ENCODE results near the gene TDRD10.
A peak's percentile ranks its signal among the peaks of the same experiment; 100 is the strongest.

Gene TDRD10

GRCh38 chr1:154591206-154591605, 89.2 kb downstream of the TDRD10 start:
- FAIRE-seq (no peak), DNase-seq (ENCODE audit: insufficient read length) (no peak)
- TF ChIP-seq POLR2A (IDR thresholded peaks at IDR 0.05; ENCODE audit: low read depth, low read length) (peak; percentile 11; the same call in 1 of the 2 replicates), TAF1 (IDR thresholded peaks at IDR 0.05; ENCODE audit: borderline replicate concordance, low read depth, low read length) (no peak), POLR2AphosphoS5 (IDR thresholded peaks at IDR 0.05; ENCODE audit: low read depth, low read length) (no peak)

GRCh38 chr1:154593390-154593789, 91.4 kb downstream of the TDRD10 start:
- DNase-seq (ENCODE audit: insufficient read length) = no peak
- TF ChIP-seq POLR2AphosphoS5 (IDR thresholded peaks at IDR 0.05; ENCODE audit: low read depth, low read length) (no peak), TAF1 (IDR thresholded peaks at IDR 0.05; ENCODE audit: borderline replicate concordance, low read depth, low read length) (no peak), POLR2A (IDR thresholded peaks at IDR 0.05; ENCODE audit: low read depth, low read length) (no peak)
- FAIRE-seq = no peak

GRCh38 chr1:154594811-154595210, 92.8 kb downstream of the TDRD10 start:
- FAIRE-seq = no peak
- TF ChIP-seq POLR2A (IDR thresholded peaks at IDR 0.05; ENCODE audit: low read depth, low read length) (0 out of 2 replicates have a peak, but pooled peaks have one; percentile 26), POLR2AphosphoS5 (IDR thresholded peaks at IDR 0.05; ENCODE audit: low read depth, low read length) (no peak)
- no peak for DNase-seq (ENCODE audit: insufficient read length)

GRCh38 chr1:154595621-154596020, 93.6 kb downstream of the TDRD10 start:
- no peak for DNase-seq (ENCODE audit: insufficient read length)
- TF ChIP-seq POLR2AphosphoS5 (IDR thresholded peaks at IDR 0.05; ENCODE audit: low read depth, low read length) = no peak
- TF ChIP-seq POLR2A (IDR thresholded peaks at IDR 0.05; ENCODE audit: low read depth, low read length) = no peak
- no peak for TF ChIP-seq TAF1 (IDR thresholded peaks at IDR 0.05; ENCODE audit: borderline replicate concordance, low read depth, low read length)
- no peak for FAIRE-seq
